ENCODE data around the gene UNKL. TPM values are rescaled to one million over a fixed set of nuclear protein-coding genes. Genes with fewer than 3 reads are reported as not detected.
A peak's percentile ranks its signal among the peaks of the same experiment; 100 is the strongest.

UNKL gene
- polyA plus RNA-seq, 6 donors from 2014 or later = 7.2 to 25.7 (median 9.2) TPM

DNA sequence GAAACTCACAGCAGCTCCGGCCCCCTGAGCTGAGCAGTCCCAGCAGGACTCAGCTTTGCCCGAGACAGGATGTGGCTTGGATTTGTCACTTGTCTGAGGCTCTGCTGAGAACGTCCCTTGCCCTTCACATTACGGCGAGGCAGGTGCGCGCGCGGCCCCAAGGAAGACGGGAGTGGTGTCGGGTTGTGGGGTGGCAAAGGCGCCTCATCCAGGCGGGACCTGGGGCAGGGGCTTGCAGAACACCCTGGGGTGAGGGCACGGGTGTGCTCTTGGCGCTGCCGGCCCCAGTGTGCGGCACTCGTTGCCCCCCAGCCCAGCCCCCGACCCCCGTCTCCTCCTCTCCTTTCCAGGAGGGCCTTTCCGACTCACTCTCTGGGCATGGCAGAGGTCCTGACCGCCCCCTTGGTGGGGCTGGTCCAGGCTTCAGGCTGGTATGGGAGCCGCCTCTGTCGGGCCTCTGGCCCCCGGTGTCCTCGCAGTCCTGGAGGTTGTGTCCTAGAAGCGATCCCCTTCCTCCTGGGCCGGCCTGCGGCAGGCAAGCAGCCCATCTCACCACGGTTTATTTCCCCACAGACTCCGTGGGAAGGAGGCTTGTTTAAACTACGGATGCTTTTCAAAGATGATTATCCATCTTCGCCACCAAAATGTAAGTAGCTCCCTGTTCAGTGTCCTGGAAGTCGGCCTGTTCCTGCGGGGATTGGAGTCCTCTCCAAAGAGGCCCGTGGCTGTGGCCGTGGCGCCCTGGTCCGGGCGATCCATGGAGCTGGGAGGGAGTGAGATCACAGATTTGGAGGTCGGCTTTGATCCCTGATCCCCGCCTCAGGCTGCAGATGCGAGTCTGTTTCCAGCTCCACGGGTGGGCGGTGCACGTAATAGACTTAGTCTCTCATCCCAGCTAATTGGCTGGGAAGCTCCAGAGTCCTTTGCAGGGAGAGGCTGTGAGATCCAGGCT lies 99.1 kb downstream of the UNKL start:
- Mint-ChIP-seq H3K27me3 (no peaks in the 10 kb centered on the region), H3K36me3 (peaks cover 1 to 10% of the 10 kb centered on the region in 2 donors)

GRCh38 chr16:1314399-1315068 lies 100.0 kb downstream of the UNKL start:
- H3K9me3 Mint-ChIP-seq = no peaks in the 10 kb centered on the region
- no peaks in the 10 kb centered on the region for H3K27me3 Mint-ChIP-seq
- ATAC-seq (ENCODE audit: low read depth in 2 of 2) (no peak), DNase-seq (no peak)
- H3K36me3 Mint-ChIP-seq = peaks cover 5 to 15% of the 10 kb centered on the region in 2 donors
- H3K27ac Mint-ChIP-seq = peak overlapping the region in 1 of 6 donors; percentile 66
- H3K4me1 Mint-ChIP-seq = peaks cover 27 to 44% (median 42%) of the 10 kb centered on the region in 3 donors
- no peak overlapping the region for H3K4me3 Mint-ChIP-seq

More for the DNA sequence above, 99.1 kb downstream of the UNKL start:
- Mint-ChIP-seq H3K4me3 (no peak overlapping the region), H3K27ac (peak overlapping the region in 1 of 6 donors; percentile 24), H3K9me3 (no peaks in the 10 kb centered on the region), H3K4me1 (peaks cover 23 to 40% (median 37%) of the 10 kb centered on the region in 3 donors)
- DNase-seq (no peak), ATAC-seq (ENCODE audit: low read depth in 2 of 2) (no peak)

- H3K27me3 Mint-ChIP-seq = no peaks in the 10 kb centered on the region
- H3K36me3 Mint-ChIP-seq = peaks cover 5 to 15% of the 10 kb centered on the region in 2 donors
- no peak overlapping the region for H3K27ac Mint-ChIP-seq
- no peak for DNase-seq
- H3K4me1 Mint-ChIP-seq = peaks cover 27 to 44% (median 42%) of the 10 kb centered on the region in 3 donors
- no peaks in the 10 kb centered on the region for H3K9me3 Mint-ChIP-seq
- peak overlapping the region in 1 of 8 donors; percentile 29 for H3K4me3 Mint-ChIP-seq
- no peak for ATAC-seq (ENCODE audit: low read depth in 2 of 2)
These were observed 100.7 kb downstream of the UNKL start for GRCh38 chr16:1313721-1314369.

Other genes starting within 250 kb of the UNKL start
- not detected for gene TPSG1, start 189.4 kb downstream of the UNKL start, polyA plus RNA-seq (ENCODE audit: low read depth in 6 of 6)
- gene TPSB2, start 184.5 kb downstream of the UNKL start, polyA plus RNA-seq (ENCODE audit: low read depth in 6 of 6) = not detected
- gene TPSAB1, start 174.0 kb downstream of the UNKL start, polyA plus RNA-seq (ENCODE audit: low read depth in 6 of 6) = not detected
- gene TPSD1, start 158.6 kb downstream of the UNKL start, polyA plus RNA-seq (ENCODE audit: low read depth in 6 of 6) = not detected
- gene UBE2I, start 105.1 kb downstream of the UNKL start, polyA plus RNA-seq (ENCODE audit: low read depth in 6 of 6) = 100 to 1,000 TPM in 5 of 6 donors, 10 to 100 TPM in 1; 99.5 to 121 (median 114) TPM
- 1 to 10 TPM in 1 of 6 donors, under 1 TPM in 4, not detected in 1; 0.20 to 1.3 (median 0.67) TPM for gene BAIAP3, start 81.1 kb downstream of the UNKL start, polyA plus RNA-seq (ENCODE audit: low read depth in 6 of 6)
- gene TSR3, start 62.8 kb downstream of the UNKL start, polyA plus RNA-seq (ENCODE audit: low read depth in 6 of 6) = 100 to 1,000 TPM in 3 of 6 donors, 10 to 100 TPM in 3; 87.9 to 103 (median 99.1) TPM
- 10 to 100 TPM; 39.7 to 52.1 (median 44.6) TPM for gene GNPTG, start 62.8 kb downstream of the UNKL start, polyA plus RNA-seq (ENCODE audit: low read depth in 6 of 6)
- gene UQCC4, start 6.0 kb upstream of the UNKL start, polyA plus RNA-seq (ENCODE audit: low read depth in 6 of 6) = 10 to 100 TPM; 39.8 to 65.5 (median 46.2) TPM
- not detected for gene PERCC1, start 16.4 kb upstream of the UNKL start, polyA plus RNA-seq (ENCODE audit: low read depth in 6 of 6)
- gene CCDC154, start 29.9 kb upstream of the UNKL start, polyA plus RNA-seq (ENCODE audit: low read depth in 6 of 6) = under 1 TPM in 2 of 6 donors, not detected in 4; 0.16 to 0.26 TPM
- gene CLCN7, start 60.3 kb upstream of the UNKL start, polyA plus RNA-seq (ENCODE audit: low read depth in 6 of 6) = 10 to 100 TPM; 48.6 to 92.2 (median 61.4) TPM
- gene PTX4, start 74.2 kb upstream of the UNKL start, polyA plus RNA-seq (ENCODE audit: low read depth in 6 of 6) = not detected
- 10 to 100 TPM; 17.3 to 37.1 (median 26.3) TPM for gene TELO2, start 78.7 kb upstream of the UNKL start, polyA plus RNA-seq (ENCODE audit: low read depth in 6 of 6)
- 10 to 100 TPM in 2 of 6 donors, 1 to 10 TPM in 4; 5.2 to 23.9 (median 6.6) TPM for gene TMEM204, start 119.0 kb upstream of the UNKL start, polyA plus RNA-seq (ENCODE audit: low read depth in 6 of 6)
- gene IFT140, start 197.4 kb upstream of the UNKL start, polyA plus RNA-seq (ENCODE audit: low read depth in 6 of 6) = 1 to 10 TPM in 5 of 6 donors, not detected in 1; 1.3 to 2.3 (median 2.2) TPM
- gene CRAMP1, start 197.7 kb upstream of the UNKL start, polyA plus RNA-seq (ENCODE audit: low read depth in 6 of 6) = 1 to 10 TPM; 1.8 to 6.0 (median 2.2) TPM

Data from naive B cell (primary cell).